GM19238 (cell line): ENCODE results near the gene FLT1.

ENCODE experiments used
- DNase-seq: peaks from one replicate; pipeline ENCODE4 v3.0.0; 2011; ENCODE audit warnings: low spot score; ENCODE audit not compliant: insufficient read length

Gene FLT1

DNA sequence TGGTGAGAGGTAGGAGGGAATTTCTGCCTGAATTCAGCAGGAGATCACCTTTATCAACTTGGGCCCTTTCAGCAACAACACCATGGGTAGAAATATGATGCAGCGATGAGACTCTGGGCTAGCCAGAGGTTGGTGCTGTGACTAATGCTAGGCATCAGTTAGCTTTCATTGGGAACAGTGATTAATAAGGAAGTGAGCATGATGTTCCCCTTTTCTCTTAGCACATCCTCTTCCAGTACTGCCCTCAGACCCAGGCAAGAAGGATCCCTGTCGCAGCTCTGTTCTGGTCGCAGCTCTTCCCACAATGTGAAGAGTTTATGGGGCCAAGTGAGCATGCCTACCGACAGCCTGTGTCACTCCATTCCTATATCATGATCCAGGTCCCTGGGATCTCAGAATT lies 100.5 kb downstream of the FLT1 start:
- no peak for DNase-seq

DNA sequence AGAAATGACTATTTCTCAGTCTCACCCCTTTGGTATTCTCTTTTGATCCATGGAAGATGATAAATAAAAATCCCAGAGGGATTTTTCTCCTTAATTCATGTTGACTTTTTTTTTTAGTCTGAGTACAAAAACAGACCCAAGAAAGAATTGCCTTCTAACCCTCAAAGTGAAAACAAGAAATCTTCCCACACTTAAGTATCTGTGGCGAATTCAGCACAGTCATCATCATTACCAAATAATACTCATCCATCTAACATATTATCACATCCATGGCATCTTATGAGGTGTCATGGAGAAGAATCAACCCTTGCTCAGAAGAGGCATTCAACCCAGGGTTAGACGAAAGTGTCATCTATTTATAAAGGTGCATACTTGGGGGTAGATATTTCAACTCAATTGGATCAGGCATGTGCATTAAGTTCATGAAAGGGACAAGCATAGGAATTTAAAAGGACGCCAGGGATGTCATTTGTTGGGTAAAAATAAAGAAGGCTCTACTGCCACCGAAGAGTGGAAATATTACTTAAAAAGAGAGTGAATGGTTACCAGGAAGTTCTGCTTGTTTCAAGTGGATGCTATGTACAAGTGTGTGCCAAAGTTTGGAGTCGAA lies 101.9 kb downstream of the FLT1 start:
- no peak for DNase-seq

DNA sequence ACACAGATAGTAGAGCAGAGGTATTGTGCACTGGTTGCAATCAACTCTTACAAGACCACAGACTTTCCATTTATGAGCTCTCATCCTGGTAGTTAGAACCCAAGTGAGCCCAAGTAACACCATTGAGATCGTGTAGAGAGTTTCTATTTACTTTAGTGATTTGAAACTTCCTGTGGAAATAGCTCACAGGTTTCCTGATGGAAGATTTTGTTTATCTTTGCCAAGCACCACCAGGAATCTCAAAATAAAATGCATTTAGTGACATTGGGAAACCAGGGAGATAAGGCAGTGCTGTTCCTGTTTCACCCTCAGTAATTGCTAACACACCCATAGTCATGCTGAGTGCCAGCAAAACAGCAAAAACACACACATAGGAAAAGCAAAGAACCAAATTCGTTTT lies 102.5 kb downstream of the FLT1 start:
- no peak for DNase-seq

DNA sequence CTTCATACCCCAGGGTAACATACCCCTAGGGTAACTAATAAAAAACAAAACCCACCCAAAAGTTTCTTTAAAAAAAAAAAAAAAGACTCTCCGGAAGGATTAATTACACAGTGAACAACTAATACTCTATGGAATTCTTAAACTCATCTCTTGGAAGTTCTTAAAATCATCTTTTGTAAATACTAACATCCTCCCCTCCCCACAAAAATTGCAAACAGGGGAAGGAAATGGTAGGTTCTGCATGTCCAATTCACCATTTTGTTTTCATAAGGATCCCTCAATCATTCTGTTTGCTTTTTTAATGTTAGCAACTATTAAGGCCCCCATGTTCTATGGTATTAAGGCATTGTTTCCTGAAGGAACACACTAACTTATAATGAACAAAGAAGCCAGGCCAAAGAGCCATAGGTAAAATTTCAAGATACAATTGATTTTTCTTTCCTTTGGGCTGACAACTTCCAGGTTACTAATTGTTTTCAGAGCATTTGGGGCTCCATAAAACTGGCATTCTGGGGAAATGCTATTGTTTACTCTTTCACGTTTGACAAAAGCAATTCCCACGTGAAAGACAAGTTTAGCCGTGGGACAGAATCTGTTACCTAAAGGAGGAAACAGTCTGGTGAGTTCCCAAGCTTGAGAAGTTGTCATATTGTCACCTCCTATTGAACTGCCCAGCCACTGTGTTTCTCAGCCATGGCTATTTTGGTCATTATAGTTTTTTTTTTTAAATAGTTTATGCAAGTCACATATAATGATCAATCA lies 107.0 kb downstream of the FLT1 start:
- no peak for DNase-seq

DNA sequence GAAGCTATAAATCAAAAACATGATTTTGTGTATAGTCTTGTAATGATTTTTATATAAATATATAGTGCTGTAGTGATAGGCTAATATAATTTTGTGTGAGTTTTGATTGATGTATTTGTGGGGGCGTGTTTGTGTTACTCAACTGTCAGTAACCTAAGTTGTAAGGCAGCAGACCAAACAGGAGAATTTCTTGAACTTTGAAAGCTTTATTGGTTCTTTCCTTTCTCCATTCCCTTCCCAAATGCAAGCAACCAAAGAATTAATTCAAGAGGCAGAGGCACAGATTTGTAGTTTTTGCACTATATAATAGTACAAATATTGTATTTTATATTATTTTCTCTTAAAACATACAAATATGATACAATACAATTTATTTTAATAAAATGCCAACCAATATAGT lies 109.6 kb downstream of the FLT1 start:
- DNase-seq, result no peak

DNA sequence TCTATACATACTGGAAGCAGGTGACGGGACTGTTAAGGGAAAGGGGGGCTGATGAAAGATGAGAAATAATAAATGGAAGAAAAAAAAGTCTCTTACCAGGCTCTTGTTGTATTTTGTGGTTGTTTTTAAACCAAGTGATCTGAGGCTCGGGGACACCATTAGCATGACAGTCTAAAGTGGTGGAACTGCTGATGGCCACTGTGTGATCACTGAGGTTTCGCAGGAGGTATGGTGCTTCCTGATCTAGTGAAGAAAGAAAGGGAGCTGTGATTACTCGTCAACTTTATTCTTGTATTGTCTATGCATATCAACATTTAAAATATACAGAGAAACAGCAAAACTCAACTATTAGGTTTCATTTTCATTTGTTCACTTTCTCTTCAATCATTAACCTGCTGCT lies 110.1 kb downstream of the FLT1 start:
- DNase-seq, result no peak

DNA sequence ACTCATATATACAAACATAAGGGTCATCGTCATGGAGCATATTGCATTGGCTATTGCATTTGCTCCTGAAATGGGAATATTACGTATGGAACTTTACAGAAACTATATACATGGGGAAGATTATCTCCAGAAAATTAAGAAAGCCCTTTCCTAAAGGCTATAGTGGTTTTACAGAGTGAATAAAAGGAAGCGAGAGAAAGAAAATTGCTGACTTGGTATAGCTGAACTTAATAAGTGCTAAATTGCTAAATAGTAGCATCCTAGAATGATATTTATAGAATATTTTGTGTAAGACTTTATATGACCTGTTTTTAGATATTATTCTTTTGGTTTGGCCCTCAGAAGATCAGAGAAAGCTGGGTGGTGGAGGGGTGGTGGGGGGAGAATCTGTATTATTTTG lies 114.6 kb downstream of the FLT1 start:
- no peak for DNase-seq

DNA sequence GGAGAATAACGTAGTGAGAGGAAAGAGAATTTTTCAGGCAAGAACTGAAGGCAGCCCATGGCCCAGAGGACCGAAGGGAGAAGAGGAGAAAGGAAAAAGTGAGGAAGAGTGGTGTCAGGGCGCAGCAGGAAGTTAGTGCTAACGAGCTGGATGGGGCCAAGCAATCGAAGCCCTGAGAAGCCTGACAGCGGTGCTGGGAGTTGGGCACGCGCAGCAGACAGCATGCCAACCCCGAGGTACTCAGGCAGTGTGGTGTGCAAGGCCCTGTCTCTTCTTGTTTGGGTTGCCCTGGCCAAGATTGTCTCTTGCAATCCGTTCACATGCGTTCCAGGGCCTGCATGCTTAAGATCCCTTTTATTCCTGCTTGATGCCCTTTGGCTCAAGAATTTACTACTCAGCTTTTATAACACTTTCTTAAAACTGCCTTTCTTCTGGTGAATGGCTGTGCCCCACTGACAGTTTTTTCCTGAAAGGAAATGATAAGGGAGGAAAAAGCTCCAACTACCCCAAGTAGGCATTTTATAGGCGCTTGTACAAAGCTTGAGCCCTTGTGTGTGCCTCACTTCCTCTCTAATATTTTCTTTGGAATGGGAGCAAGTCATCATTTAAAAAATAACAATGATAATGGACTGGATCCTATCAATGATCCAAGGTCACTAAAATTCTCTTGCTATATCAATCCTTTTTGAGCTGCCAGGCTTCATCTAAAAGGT lies 115.4 kb downstream of the FLT1 start:
- DNase-seq, result no peak

DNA sequence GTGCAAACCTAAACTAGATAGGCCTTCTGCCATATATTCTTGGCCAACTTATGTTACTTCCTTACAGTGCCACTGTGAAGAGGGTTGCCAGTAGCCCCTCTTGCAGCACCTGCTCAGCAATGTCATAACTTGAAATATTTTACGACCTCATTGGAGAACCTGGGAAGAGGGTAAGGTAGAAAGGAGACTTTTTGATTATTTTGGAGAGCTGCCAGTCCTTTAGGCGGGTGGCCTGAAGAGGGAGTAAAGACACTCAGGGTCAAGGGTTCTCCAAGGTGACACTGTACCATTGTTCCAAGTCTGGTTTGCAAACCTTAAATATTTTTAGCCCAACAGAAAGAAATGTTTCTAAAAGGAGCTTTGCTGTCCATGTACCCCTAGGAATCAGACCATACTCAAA lies 118.3 kb downstream of the FLT1 start:
- DNase-seq, result no peak

DNA sequence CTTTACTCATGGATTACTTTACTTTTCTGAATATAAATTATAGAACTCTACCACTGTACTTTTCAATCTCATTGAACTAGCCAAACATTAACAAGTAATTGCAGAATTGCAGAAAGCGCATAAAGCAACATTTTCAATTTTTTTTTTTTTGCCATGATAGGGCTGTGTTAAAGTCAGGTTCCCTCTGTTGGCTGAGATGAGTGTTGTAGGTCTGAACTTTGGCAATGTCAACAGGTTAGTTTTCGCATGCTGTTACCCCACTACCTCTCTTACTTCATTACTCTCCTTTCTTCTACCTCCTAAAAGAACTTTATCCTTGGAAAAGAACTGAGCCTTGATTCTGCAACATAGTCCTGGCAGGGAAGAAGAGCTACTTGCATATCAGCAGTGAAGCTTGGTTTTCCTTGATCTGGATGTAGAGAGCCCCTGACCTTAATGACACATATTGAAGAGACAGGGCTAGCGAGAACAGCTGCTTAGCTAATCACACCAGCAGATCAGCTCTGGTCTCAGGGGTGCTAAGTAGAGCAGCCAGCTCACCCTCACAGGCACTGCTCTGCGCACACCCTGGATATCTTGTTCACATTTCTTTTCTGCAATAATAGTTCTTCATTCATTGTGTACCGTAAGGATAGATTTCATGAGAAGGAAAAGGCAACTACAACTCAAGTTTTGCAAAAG lies 119.5 kb downstream of the FLT1 start:
- DNase-seq, result no peak

DNA sequence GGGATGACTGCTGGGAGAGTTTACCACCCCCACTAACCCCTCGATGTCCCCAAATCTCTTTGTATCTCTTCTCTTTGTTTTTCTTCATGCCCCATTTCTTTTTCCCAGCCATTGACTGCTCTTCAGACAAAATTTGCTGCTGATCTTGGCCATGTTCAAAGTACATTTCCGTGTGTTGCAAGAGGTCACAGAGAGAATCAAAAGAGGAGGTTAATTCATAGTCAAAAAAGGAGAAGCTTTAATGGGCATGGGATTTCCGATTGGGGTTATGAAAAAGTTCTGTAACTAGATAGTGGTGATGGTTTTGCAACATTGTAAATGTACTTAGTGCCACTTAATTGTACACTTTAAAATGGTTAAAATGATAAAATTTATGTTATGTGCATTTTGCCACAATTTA lies 121.1 kb downstream of the FLT1 start:
- DNase-seq, result no peak

DNA sequence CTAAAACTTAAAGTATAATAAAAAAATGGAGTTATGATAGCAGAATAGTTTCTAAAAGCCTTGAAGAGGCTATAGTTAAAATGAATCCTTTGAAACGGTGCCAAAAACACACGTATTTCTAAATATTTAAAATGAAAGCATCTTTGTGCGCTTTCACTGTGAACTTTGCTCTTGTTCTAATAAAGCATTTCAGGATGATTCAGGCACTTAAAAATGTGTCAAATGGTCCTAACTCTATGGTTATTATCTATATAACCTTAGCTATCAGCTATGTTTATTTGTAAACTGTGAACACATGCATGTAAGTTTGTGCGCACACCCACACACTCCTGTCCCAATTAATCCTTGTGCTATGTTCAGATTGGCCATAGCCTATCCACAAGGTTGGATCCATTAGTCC lies 124.5 kb downstream of the FLT1 start:
- DNase-seq, result no peak

DNA sequence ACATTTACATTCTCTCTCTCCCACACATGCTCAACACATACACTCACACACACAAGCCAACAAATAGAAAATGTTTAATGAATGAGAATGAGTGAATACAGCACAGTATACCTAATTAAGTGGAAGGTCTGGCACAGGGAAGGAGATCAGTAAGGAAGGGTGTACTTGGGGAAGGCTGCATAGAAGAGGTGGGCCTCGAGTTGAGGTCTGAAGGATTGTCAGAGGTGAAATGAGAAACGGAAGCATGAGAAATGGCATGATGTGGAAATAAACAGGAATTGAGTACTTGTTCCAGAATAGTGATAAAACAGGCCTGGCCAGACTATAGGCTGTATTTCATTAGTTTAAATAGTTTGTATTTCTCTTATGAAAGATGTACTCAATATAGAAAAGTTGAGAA lies 136.2 kb downstream of the FLT1 start:
- no peak for DNase-seq

DNA sequence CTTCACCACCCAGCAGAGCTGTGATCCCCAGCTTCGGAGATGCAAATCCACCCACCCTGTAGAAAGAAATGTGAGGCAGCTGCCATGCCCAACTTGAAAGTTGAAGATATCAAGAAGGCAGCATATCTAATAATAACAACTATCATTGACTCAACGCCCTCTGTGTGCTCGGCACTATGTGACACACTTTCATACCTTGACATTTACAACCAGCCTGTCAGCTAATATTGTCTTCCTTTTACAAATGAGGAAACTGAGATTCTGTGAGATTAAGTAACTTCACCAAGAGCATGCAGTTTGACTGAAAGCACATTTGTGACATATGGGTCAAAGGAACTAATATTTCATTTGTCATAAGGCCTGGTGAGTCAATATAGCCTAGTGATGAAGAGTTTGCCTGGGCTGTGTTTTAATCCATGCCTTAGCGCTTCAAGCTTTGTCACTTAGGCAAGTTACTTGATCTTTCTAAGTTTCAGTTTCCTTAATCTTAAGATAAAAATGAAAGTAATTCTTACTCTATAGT lies 137.0 kb downstream of the FLT1 start:
- DNase-seq, result no peak

DNA sequence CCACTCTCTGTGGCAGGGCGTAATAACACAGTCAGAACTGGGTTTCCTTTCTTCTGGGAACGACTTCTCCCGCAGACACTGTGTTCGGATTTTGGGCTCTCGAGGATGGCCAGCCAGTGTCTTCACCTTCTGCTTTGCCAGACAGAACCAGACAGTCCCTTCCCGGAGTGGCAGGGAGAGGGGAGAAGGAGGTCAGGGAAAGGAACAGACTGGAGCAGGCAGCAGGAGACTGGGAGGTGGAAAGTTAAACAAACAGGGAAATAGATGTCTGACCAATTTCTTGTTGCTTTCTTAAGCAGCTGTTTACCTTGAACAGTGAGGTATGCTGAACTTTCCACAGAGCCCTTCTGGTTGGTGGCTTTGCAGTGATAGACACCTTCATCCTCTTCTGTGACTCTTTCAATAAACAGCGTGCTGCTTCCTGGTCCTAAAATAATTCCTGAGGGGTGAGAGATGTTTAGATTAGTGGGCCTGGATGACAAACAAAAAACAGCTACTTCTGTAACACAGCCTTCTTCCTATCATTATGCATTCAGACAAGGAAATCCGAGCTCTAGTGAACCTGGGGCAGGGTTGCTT lies 137.6 kb downstream of the FLT1 start:
- no peak for DNase-seq

DNA sequence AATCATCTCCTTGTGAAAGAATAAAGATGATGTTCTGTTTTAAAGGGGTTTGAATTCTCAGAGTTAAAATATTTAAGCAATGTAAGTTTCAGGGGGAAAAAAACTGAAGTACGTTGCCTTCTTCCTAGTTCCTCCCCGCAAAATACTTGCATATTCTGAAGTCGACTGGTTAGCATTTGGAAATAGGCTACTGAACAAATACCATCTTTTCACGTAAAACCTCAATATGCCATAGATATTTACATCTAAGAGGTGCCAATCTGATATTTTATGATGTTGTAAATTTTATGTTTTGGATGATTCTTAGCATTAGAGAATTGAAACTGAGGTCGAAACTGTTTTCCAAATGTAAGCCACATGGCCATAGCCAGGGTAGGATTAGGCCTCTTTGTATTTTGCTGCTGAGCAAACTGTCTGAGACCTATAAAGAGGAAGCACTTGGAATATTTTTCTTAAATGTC lies 138.3 kb downstream of the FLT1 start:
- no peak for DNase-seq

DNA sequence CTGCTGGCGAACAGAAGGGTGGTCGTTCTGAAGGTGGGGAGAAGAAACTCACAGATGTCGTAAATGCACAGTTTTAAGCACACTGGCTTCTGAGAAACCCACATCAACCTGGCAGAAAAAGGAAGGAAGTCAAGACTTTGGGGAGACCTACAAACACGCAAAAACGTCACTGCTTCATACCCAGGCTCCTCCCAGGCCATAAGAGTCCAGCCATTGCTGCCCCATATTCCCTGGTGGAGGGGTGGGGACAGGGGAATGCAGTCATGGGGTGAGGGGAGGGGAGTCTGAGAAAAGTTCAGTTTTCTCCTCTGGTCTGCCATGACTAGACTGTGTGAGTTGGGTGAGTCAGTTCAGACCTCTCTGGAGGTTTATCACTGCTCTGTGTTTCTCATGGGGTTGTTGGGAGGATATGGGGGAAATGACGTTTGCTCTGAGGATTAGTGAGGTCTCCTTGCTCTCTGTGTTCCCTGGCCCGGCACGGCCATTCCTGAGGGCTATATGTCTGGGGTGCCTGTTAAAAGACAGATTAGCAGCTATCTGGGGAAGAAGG lies 139.0 kb downstream of the FLT1 start:
- no peak for DNase-seq

DNA sequence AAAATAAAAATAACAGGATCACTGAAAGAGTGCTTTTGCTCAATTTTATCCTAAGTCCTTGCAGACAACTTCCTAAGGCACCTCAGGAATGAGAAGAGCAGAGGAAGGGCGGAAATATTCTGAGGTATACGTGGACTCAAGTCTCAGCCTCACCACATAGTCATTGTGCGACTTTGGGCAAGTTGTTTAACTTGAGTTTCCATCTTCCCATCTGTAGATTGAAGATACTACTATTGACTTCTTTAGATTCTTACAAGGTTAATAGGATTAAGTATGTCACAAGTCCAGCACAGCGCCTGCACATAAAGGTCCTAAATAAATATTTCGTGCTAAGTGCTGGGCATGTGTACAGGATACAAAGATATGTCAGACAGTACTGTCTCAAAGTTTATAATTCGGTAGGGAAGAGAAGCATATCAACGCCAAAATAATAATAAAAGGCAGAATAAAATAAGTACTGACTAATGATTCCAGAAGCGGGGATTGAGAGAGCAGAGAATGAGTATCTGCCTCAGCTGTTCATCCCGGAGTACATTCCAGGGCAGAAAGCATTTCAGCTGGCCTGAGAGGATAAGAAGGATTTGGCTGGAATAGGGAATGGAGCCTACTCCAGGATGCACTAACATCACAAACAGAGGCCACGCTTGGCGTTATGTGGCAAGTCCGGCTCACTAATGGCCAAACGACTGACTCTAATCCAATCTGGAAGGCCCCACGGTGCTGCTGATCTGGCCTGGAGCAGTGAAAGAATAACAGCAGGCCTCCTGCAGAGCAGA lies 139.7 kb downstream of the FLT1 start:
- no peak for DNase-seq

DNA sequence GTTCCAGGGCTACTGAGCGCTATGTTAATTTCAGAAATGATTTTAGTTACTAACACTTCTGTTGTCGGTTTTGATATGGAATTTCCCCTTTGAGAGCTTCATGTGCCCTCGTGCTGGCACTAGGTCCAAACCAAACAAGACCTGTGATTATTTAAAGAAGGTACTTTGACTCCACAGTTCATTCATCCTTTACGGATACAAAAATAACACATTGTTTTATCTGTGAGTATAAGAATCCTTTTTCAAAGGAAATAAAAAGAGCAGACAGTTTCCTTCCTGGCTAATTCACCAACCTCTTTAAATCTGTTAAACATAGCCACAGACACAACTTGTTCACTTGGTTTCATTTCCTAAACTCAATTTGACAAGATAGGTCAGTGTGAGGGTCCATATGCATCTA lies 141.2 kb downstream of the FLT1 start:
- no peak for DNase-seq

DNA sequence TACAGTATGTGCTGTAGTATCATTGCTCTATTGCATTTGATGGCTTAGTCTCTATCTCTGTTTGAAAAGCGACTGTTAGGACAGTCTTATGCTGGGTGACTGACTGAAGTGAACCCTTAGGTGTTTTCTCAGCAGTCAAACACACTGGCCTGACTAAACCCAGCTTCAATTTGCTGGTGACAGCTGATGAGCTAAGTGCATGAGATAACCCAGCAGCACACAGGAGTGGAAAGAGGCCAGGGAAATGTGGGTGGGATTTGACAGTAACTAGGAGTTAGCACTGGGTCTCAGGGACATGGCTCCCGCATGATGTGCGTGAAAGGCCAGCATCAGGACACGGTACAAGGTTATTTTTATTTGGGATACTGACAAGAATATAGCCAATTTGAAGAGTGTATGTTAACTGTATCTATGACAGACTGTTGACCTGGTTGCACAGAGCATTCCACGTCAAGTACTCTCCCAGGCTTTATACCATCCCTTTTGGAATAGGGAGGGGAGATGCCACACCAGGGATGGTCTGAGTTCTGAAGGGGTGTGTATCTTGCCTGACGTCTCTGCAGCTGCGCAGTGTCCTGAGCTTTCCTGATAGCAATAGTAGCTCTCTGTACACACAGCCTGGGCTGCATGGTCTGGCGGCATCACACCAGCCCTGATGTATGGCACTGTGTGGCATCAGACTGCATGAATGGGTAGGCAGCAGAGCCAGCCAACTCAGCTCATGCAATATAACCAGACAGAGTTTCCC lies 144.8 kb downstream of the FLT1 start:
- no peak for DNase-seq
